Activated T-helper 2 cell treated with anti-CD3 and anti-CD28 coated beads, Interferon-gamma antibody, Interleukin-2, Interleukin-4, amounts not matched to agents 10 μg/mL and 5 μg/mL and 100 μg/mL, durations not matched to agents 14 hours and 24 hours and 36 hours (primary cell): Measurements from ENCODE around the gene PLOD3. TPM values are rescaled to one million over a fixed set of nuclear protein-coding genes. Genes with fewer than 3 reads are reported as not detected.
A peak's percentile ranks its signal among the peaks of the same experiment; 100 is the strongest.
"Not testable (repeated sequence)": the region's sequence is repeated elsewhere in the genome, so short reads cannot be mapped to it uniquely, and the experiment has no call there.

Source experiments
- DNase-seq: peaks from one replicate; pipeline ENCODE4 v3.0.0; 2021; ENCODE audit warnings: low spot score
- H3K27ac Mint-ChIP-seq: one replicate; pipeline ENCODE4 v1.8.0; 2021; ENCODE audit warnings: mixed read lengths
- H3K27me3 Mint-ChIP-seq: one replicate; pipeline ENCODE4 v1.8.0; 2021; ENCODE audit warnings: low read depth, mixed read lengths
- H3K36me3 Mint-ChIP-seq: one replicate; pipeline ENCODE4 v1.8.0; 2021; ENCODE audit warnings: low read depth, mixed read lengths
- H3K4me1 Mint-ChIP-seq: one replicate; pipeline ENCODE4 v1.8.0; 2021; ENCODE audit warnings: low read depth, mixed read lengths
- H3K4me3 Mint-ChIP-seq: one replicate; pipeline ENCODE4 v1.8.0; 2021; ENCODE audit warnings: low read depth, mild to moderate bottlenecking, moderate library complexity, mixed read lengths
- H3K9me3 Mint-ChIP-seq: one replicate; pipeline ENCODE4 v1.8.0; 2021; ENCODE audit warnings: mixed read lengths
- intact Hi-C: fragments of 100-400 bp; cut with micrococcal nuclease; formaldehyde crosslinking; loops from one replicate; pipeline ENCODE4 v1.15.1; 2023
- total RNA-seq: library from RNA; stranded (reverse); gene quantifications from 2 replicates; pipeline ENCODE4 v1.2.3, GENCODE V29; 2022

Gene PLOD3
- 75.5 and 82.8 TPM in 2 replicates for total RNA-seq

- peaks cover 22% of the 10 kb centered on the region for H3K4me1 Mint-ChIP-seq
- H3K27me3 Mint-ChIP-seq, result no peaks in the 10 kb centered on the region
- DNase-seq, result peak; percentile 94
- peak within 1 kb of the TSS; percentile 99 for H3K4me3 Mint-ChIP-seq
- intact Hi-C loops, result loop anchor here (1.0 to 2.0 kb wide), 2 partner anchors 27 to 65 kb away; no protein-coding TSS in a partner anchor
- H3K9me3 Mint-ChIP-seq, result no peaks in the 10 kb centered on the region
- H3K27ac Mint-ChIP-seq, result peak within 1 kb of the TSS; percentile 84
- H3K36me3 Mint-ChIP-seq, result peaks cover 38% of the 10 kb centered on the region
These were observed at the start of gene PLOD3, which contains the start of gene ZNHIT1 for GRCh38 chr7:101217388-101218235. Gene PLOD3, minus strand, starts transcription at chr7:101217581. Its CDS starts 307 bp downstream, at chr7:101217274. Gene ZNHIT1, plus strand, starts transcription at chr7:101218165. Its CDS starts 31 bp downstream, at chr7:101218196.

- intact Hi-C loops, result no loop called here
- no peaks in the 10 kb centered on the region for H3K36me3 Mint-ChIP-seq
- no peak overlapping the region for H3K4me3 Mint-ChIP-seq
- no peak for DNase-seq
- no peak overlapping the region for H3K27ac Mint-ChIP-seq
- peaks cover 4% of the 10 kb centered on the region for H3K27me3 Mint-ChIP-seq
- H3K9me3 Mint-ChIP-seq, result no peaks in the 10 kb centered on the region
- H3K4me1 Mint-ChIP-seq, result no peaks in the 10 kb centered on the region
These were observed 48.5 kb upstream of the PLOD3 start for GRCh38 chr7:101265622-101266516.

GRCh38 chr7:101264102-101264706 is 46.8 kb upstream of the PLOD3 start:
- intact Hi-C loops, H3K9me3 Mint-ChIP-seq, DNase-seq, H3K36me3 Mint-ChIP-seq, H3K4me1 Mint-ChIP-seq, H3K27ac Mint-ChIP-seq, H3K4me3 Mint-ChIP-seq, H3K27me3 Mint-ChIP-seq: not testable (repeated sequence)

GRCh38 chr7:101258243-101258731 is 40.9 kb upstream of the PLOD3 start:
- H3K4me3 Mint-ChIP-seq, result no peak overlapping the region
- intact Hi-C loops, result no loop called here
- peaks cover 4% of the 10 kb centered on the region for H3K27me3 Mint-ChIP-seq
- no peaks in the 10 kb centered on the region for H3K4me1 Mint-ChIP-seq
- H3K27ac Mint-ChIP-seq, result no peak overlapping the region
- DNase-seq, result no peak
- no peaks in the 10 kb centered on the region for H3K9me3 Mint-ChIP-seq
- no peaks in the 10 kb centered on the region for H3K36me3 Mint-ChIP-seq

- Mint-ChIP-seq H3K36me3 (peaks cover 9% of the 10 kb centered on the region), H3K9me3 (no peaks in the 10 kb centered on the region), H3K27me3 (no peaks in the 10 kb centered on the region), H3K27ac (no peak overlapping the region), H3K4me3 (no peak overlapping the region), H3K4me1 (peaks cover 10% of the 10 kb centered on the region)
- no peak for DNase-seq
- intact Hi-C loops, result no loop called here
These were observed 38.4 kb upstream of the PLOD3 start for GRCh38 chr7:101255796-101256195.

- not testable (repeated sequence) for DNase-seq, H3K27me3 Mint-ChIP-seq, H3K4me3 Mint-ChIP-seq, H3K27ac Mint-ChIP-seq, H3K9me3 Mint-ChIP-seq
- Mint-ChIP-seq H3K4me1 (peaks cover 19% of the 10 kb centered on the region), H3K36me3 (peaks cover 19% of the 10 kb centered on the region)
- intact Hi-C loops, result loop anchor here (5.0 kb wide), 1 partner anchor 1856 kb away; no protein-coding TSS in a partner anchor
These were observed 35.8 kb upstream of the PLOD3 start for GRCh38 chr7:101253199-101253598.

GRCh38 chr7:101251871-101252659 is 34.7 kb upstream of the PLOD3 start:
- peaks cover 21% of the 10 kb centered on the region for H3K4me1 Mint-ChIP-seq
- H3K4me3 Mint-ChIP-seq, result peak overlapping the region; percentile 99
- peaks cover 28% of the 10 kb centered on the region for H3K36me3 Mint-ChIP-seq
- H3K27me3 Mint-ChIP-seq, result no peaks in the 10 kb centered on the region
- intact Hi-C loops, result loop anchor here (1.0 to 5.0 kb wide), 2 partner anchors 8 to 1855 kb away; no protein-coding TSS in a partner anchor
- peak overlapping the region; percentile 96 for H3K27ac Mint-ChIP-seq
- DNase-seq, result peak; percentile 98
- no peaks in the 10 kb centered on the region for H3K9me3 Mint-ChIP-seq

GRCh38 chr7:101250324-101250723 is 32.9 kb upstream of the PLOD3 start:
- Mint-ChIP-seq H3K4me3 (peak overlapping the region; percentile 99), H3K4me1 (peaks cover 25% of the 10 kb centered on the region), H3K27ac (peak overlapping the region; percentile 1), H3K36me3 (peaks cover 35% of the 10 kb centered on the region), H3K27me3 (no peaks in the 10 kb centered on the region), H3K9me3 (no peaks in the 10 kb centered on the region)
- intact Hi-C loops, result loop anchor here (5.0 kb wide), 1 partner anchor 1853 kb away; no protein-coding TSS in a partner anchor
- no peak for DNase-seq

GRCh38 chr7:101248276-101248675 is 30.9 kb upstream of the PLOD3 start:
- intact Hi-C loops, result loop anchor here (10.0 kb wide), 2 partner anchors 83 to 643 kb away; partner anchors contain the start of genes PCOLCE and VGF
- Mint-ChIP-seq H3K27ac (no peak overlapping the region), H3K4me3 (no peak overlapping the region), H3K4me1 (peaks cover 35% of the 10 kb centered on the region), H3K27me3 (no peaks in the 10 kb centered on the region), H3K36me3 (peaks cover 44% of the 10 kb centered on the region), H3K9me3 (no peaks in the 10 kb centered on the region)
- DNase-seq, result no peak

- H3K4me1 Mint-ChIP-seq, result peaks cover 21% of the 10 kb centered on the region
- no peak for DNase-seq
- H3K27ac Mint-ChIP-seq, result peak overlapping the region; percentile 94
- H3K36me3 Mint-ChIP-seq, result peaks cover 36% of the 10 kb centered on the region
- no peaks in the 10 kb centered on the region for H3K9me3 Mint-ChIP-seq
- no peaks in the 10 kb centered on the region for H3K27me3 Mint-ChIP-seq
- intact Hi-C loops, result loop anchor here (2.0 to 10.0 kb wide), 3 partner anchors 80 to 640 kb away; partner anchors contain the start of genes PCOLCE and VGF
- peak overlapping the region; percentile 92 for H3K4me3 Mint-ChIP-seq
These were observed 27.8 kb upstream of the PLOD3 start for GRCh38 chr7:101245147-101245668.

- Mint-ChIP-seq H3K9me3 (no peaks in the 10 kb centered on the region), H3K27ac (peak within 1 kb of the TSS; percentile 94), H3K4me3 (peak within 1 kb of the TSS; percentile 92), H3K4me1 (peaks cover 18% of the 10 kb centered on the region), H3K36me3 (peaks cover 36% of the 10 kb centered on the region), H3K27me3 (no peaks in the 10 kb centered on the region)
- intact Hi-C loops, result loop anchor here (1.0 to 10.0 kb wide), 6 partner anchors 8 to 1772 kb away; partner anchors contain the start of genes PCOLCE, VGF, ZNF789 and ZNHIT1
- peak; percentile 91 for DNase-seq
These were observed 27.2 kb upstream of the PLOD3 start, which contains the start of gene FIS1 for GRCh38 chr7:101244375-101245146. Gene FIS1, minus strand, starts transcription at chr7:101245081. Its CDS starts 77 bp downstream, at chr7:101245004.
